HEK293 (cell line): Measurements from ENCODE around the gene TMEM79.

Source experiments
- CTCF ChIA-PET: fragments of 350-600 bp; formaldehyde crosslinking; extraction: SDS; loops from one replicate; lab custom pipeline; 2021; ENCODE audit warnings: antibody characterized with exemption; lab: Yijun Ruan, JAX
- POLR2A ChIA-PET: fragments of 300-600 bp; formaldehyde crosslinking; extraction: SDS; loops from one replicate; lab custom pipeline; 2020; ENCODE audit warnings: antibody characterized with exemption, inconsistent platforms; lab: Yijun Ruan, JAX
- H3K27ac ChIP-seq: fragments of 200-500 bp; sonication (Bioruptor generic); 2 replicates; pipeline ENCODE4 v1.5.1; 2014; ENCODE audit warnings: low read depth, low read length, control low read depth, inconsistent platforms; ENCODE audit errors: extremely low read depth
- H3K36me3 ChIP-seq, 2 experiments: fragments of 200-500 bp in 1 of 2; sonication (Bioruptor generic) in 1 of 2; 1 replicate in 1 of 2; 2 replicates in 1 of 2; pipeline ENCODE4 v1.5.1; 2014 to 2017; ENCODE audit warnings: inconsistent platforms in 2 of 2, low read length in 2 of 2; ENCODE audit not compliant: control insufficient read depth in 2 of 2, insufficient read depth in 1 of 2
- H3K4me1 ChIP-seq: fragments of 200-500 bp; sonication (Bioruptor generic); 2 replicates; pipeline ENCODE4 v1.5.1; 2014; ENCODE audit warnings: mild to moderate bottlenecking, low read length, inconsistent platforms; ENCODE audit not compliant: control insufficient read depth, insufficient read depth
- H3K4me3 ChIP-seq: 2 replicates; pipeline ENCODE4 v1.5.1; 2011; ENCODE audit warnings: low read depth, mild to moderate bottlenecking, control low read depth, low read length, moderate library complexity
- H3K9me3 ChIP-seq: fragments of 200-500 bp; sonication (Bioruptor generic); 2 replicates; pipeline ENCODE4 v1.5.1; 2014; ENCODE audit warnings: low read depth, low read length, inconsistent platforms; ENCODE audit not compliant: control insufficient read depth, insufficient read depth
- ATF2 ChIP-seq: fragments of 450-650 bp; formaldehyde crosslinking; IDR thresholded peaks from 2 replicates; pipeline ENCODE4 v1.5.1; 2016; ENCODE audit warnings: missing biosample characterization, missing genetic modification characterization, low read depth
- BCL11A ChIP-seq: fragments of 450-650 bp; formaldehyde crosslinking; IDR thresholded peaks from 2 replicates; pipeline ENCODE4 v1.5.1; 2016; ENCODE audit warnings: low read depth, missing biosample characterization, missing genetic modification characterization
- OSR2 ChIP-seq: fragments of 450-650 bp; formaldehyde crosslinking; IDR thresholded peaks from 2 replicates; pipeline ENCODE4 v1.5.1; 2016; ENCODE audit warnings: missing biosample characterization, missing genetic modification characterization
- SP3 ChIP-seq: fragments of 450-650 bp; formaldehyde crosslinking; IDR thresholded peaks from 2 replicates; pipeline ENCODE4 v1.5.1; 2016; ENCODE audit warnings: missing biosample characterization, missing genetic modification characterization
- ZBTB44 ChIP-seq: fragments of 450-650 bp; IDR thresholded peaks from 2 replicates; pipeline ENCODE4 v1.5.1; 2018; ENCODE audit warnings: missing biosample characterization, mild to moderate bottlenecking, missing genetic modification characterization
- ZFP69B ChIP-seq: fragments of 450-650 bp; formaldehyde crosslinking; IDR thresholded peaks from 2 replicates; pipeline ENCODE4 v1.5.1; 2016; ENCODE audit warnings: missing biosample characterization, missing genetic modification characterization
- ZNF121 ChIP-seq: fragments of 450-650 bp; formaldehyde crosslinking; IDR thresholded peaks from 2 replicates; pipeline ENCODE4 v1.5.1; 2016; ENCODE audit warnings: missing biosample characterization, missing genetic modification characterization
- ZNF157 ChIP-seq: fragments of 450-650 bp; formaldehyde crosslinking; IDR thresholded peaks from 2 replicates; pipeline ENCODE4 v1.5.1; 2016; ENCODE audit warnings: missing biosample characterization, missing genetic modification characterization
- ZNF184 ChIP-seq: fragments of 450-650 bp; IDR thresholded peaks from 2 replicates; pipeline ENCODE4 v1.5.1; 2018; ENCODE audit warnings: missing biosample characterization, mild to moderate bottlenecking, missing genetic modification characterization
- ZNF19 ChIP-seq: fragments of 450-650 bp; formaldehyde crosslinking; IDR thresholded peaks from 2 replicates; pipeline ENCODE4; 2016; ENCODE audit warnings: missing biosample characterization, missing genetic modification characterization, low read depth
- ZNF24 ChIP-seq: fragments of 450-650 bp; formaldehyde crosslinking; IDR thresholded peaks from 2 replicates; pipeline ENCODE4 v1.5.1; 2016; ENCODE audit warnings: missing biosample characterization, missing genetic modification characterization
- ZNF248 ChIP-seq: fragments of 450-650 bp; formaldehyde crosslinking; IDR thresholded peaks from 2 replicates; pipeline ENCODE4 v1.5.1; 2017; ENCODE audit warnings: missing biosample characterization, missing genetic modification characterization
- ZNF274 ChIP-seq, 2 experiments: fragments of 200-500 bp in 1 of 2; fragments of 450-650 bp in 1 of 2; sonication (Bioruptor generic) in 1 of 2; formaldehyde crosslinking in 1 of 2; IDR thresholded peaks; 2 replicates each; pipeline versions ENCODE4 v1.5.1 to v1.6.1; 2014 to 2016; ENCODE audit warnings: borderline replicate concordance in 1 of 2, inconsistent platforms in 1 of 2, low read length in 1 of 2, missing biosample characterization in 1 of 2, missing genetic modification characterization in 1 of 2
- ZNF341 ChIP-seq: fragments of 450-650 bp; formaldehyde crosslinking; IDR thresholded peaks from 2 replicates; pipeline ENCODE4; 2016; ENCODE audit warnings: low read depth, missing biosample characterization, missing genetic modification characterization
- ZNF350 ChIP-seq: fragments of 450-650 bp; formaldehyde crosslinking; IDR thresholded peaks from 2 replicates; pipeline ENCODE4 v1.5.0; 2017; ENCODE audit warnings: missing biosample characterization, mild to moderate bottlenecking, missing genetic modification characterization
- ZNF416 ChIP-seq: fragments of 450-650 bp; formaldehyde crosslinking; IDR thresholded peaks from 2 replicates; pipeline ENCODE4 v1.5.1; 2016; ENCODE audit warnings: missing biosample characterization, missing genetic modification characterization
- ZNF473 ChIP-seq: fragments of 450-650 bp; formaldehyde crosslinking; IDR thresholded peaks from 2 replicates; pipeline ENCODE4 v1.5.1; 2017; ENCODE audit warnings: missing biosample characterization, missing genetic modification characterization
- ZNF514 ChIP-seq: fragments of 450-650 bp; formaldehyde crosslinking; IDR thresholded peaks from 2 replicates; pipeline ENCODE4 v1.5.1; 2016; ENCODE audit warnings: missing biosample characterization, missing genetic modification characterization
- ZNF580 ChIP-seq: fragments of 450-650 bp; formaldehyde crosslinking; IDR thresholded peaks from 2 replicates; pipeline ENCODE4 v1.5.1; 2016; ENCODE audit warnings: missing biosample characterization, missing genetic modification characterization
- ZNF629 ChIP-seq: fragments of 450-650 bp; formaldehyde crosslinking; IDR thresholded peaks from 2 replicates; pipeline ENCODE4 v1.5.1; 2017; ENCODE audit warnings: missing biosample characterization, missing genetic modification characterization
- ZNF660 ChIP-seq: fragments of 450-650 bp; IDR thresholded peaks from 2 replicates; pipeline ENCODE4 v1.5.1; 2018; ENCODE audit warnings: missing biosample characterization, mild to moderate bottlenecking, missing genetic modification characterization
- ZSCAN18 ChIP-seq: fragments of 450-650 bp; formaldehyde crosslinking; IDR thresholded peaks from 2 replicates; pipeline ENCODE4 v1.5.1; 2016; ENCODE audit warnings: missing biosample characterization, missing genetic modification characterization
- ZSCAN30 ChIP-seq: fragments of 450-650 bp; IDR thresholded peaks from 2 replicates; pipeline ENCODE4 v1.5.1; 2018; ENCODE audit warnings: missing biosample characterization, mild to moderate bottlenecking, missing genetic modification characterization, moderate library complexity

The TMEM79 gene

GRCh38 chr1:156258859-156259258 lies 25.3 kb upstream of the TMEM79 start (continued):
- TF ChIP-seq OSR2 (tag by site-specific recombination) (no peak), ZNF19 (tag by site-specific recombination) (no peak), ZNF580 (no peak), ZSCAN30 (tag by site-specific recombination) (no peak), ZNF274 (IDR thresholded peaks at IDR 0.05; ENCODE audit: low read length) (no peak), ZNF274 (tag by site-specific recombination; IDR thresholded peaks at IDR 0.05; ENCODE audit: borderline replicate concordance) (no peak), ZNF184 (tag by site-specific recombination) (no peak), ZNF121 (tag by site-specific recombination) (no peak), ZBTB44 (no peak), ZFP69B (tag by site-specific recombination) (no peak), ATF2 (no peak), ZNF660 (tag by site-specific recombination) (no peak), ZNF473 (tag by site-specific recombination) (no peak), ZNF629 (tag by site-specific recombination) (no peak)
- TF ChIP-seq, all 188 proteins: peak for 0

GRCh38 chr1:156259805-156260204 lies 24.3 kb upstream of the TMEM79 start:
- H3K4me1 ChIP-seq, result no peaks in the 10 kb centered on the region
- CTCF ChIA-PET, result interaction anchor here (0.6 to 1.2 kb wide), 5 partner anchors 9 to 169 kb away, joined by 3 read pairs; no protein-coding TSS in a partner anchor
- TF ChIP-seq ZNF416, result no peak
- TF ChIP-seq ZNF24 (tag by site-specific recombination), result no peak
- TF ChIP-seq ZNF157 (tag by site-specific recombination), result no peak
- no peak for TF ChIP-seq BCL11A (tag by site-specific recombination)
- TF ChIP-seq ZNF341 (tag by site-specific recombination), result no peak
- TF ChIP-seq ZNF514 (tag by site-specific recombination), result no peak
- no peak for TF ChIP-seq ZNF350 (tag by site-specific recombination)
- TF ChIP-seq ZSCAN18, result no peak
- TF ChIP-seq ZNF274 (IDR thresholded peaks at IDR 0.05; ENCODE audit: low read length), result no peak
- no peak for TF ChIP-seq ZNF274 (tag by site-specific recombination; IDR thresholded peaks at IDR 0.05; ENCODE audit: borderline replicate concordance)
- TF ChIP-seq SP3 (tag by site-specific recombination), result no peak
- TF ChIP-seq ZNF248, result no peak
- TF ChIP-seq, all 188 proteins: peak for 0
- no peaks in the 10 kb centered on the region for H3K9me3 ChIP-seq
- H3K4me3 ChIP-seq, result no peak overlapping the region
- no peak overlapping the region for H3K27ac ChIP-seq
- peaks cover 53 to 89% of the 10 kb centered on the region in 2 experiments for H3K36me3 ChIP-seq
- POLR2A ChIA-PET, result interaction anchor here (0.7 to 1.2 kb wide), 3 partner anchors 11 to 22 kb away, joined by 3 to 6 read pairs (median 3); partner anchors contain the start of genes PAQR6 and SMG5
